Measurements from ENCODE around the gene GALK2.

The GALK2 gene

GRCh38 chr15:49366496-49366895, 196.4 kb downstream of the GALK2 start:
- DNase-seq: no peak

GRCh38 chr15:49370782-49371181, 200.7 kb downstream of the GALK2 start:
- no peak for DNase-seq

- DNase-seq: no peak
Measured at GRCh38 chr15:49372366-49372765, 202.3 kb downstream of the GALK2 start.

- no peak for DNase-seq
Measured at GRCh38 chr15:49379996-49380395, 209.9 kb downstream of the GALK2 start.

- DNase-seq: no peak
Measured at GRCh38 chr15:49380912-49381311, 210.9 kb downstream of the GALK2 start.
